Epithelial cell of prostate (primary cell): ENCODE data around the gene BCL2L13.
"Not testable (repeated sequence)": the region's sequence is repeated elsewhere in the genome, so short reads cannot be mapped to it uniquely, and the experiment has no call there.

Experiments used
- DNase-seq: peaks from one replicate; pipeline ENCODE4 v3.0.0-alpha.2; 2011; ENCODE audit warnings: low read depth, low spot score
- H3K27ac ChIP-seq: fragments of 450-650 bp; 2 replicates; pipeline ENCODE4 v1.5.1; 2017; ENCODE audit warnings: mild to moderate bottlenecking

BCL2L13 gene

DNA sequence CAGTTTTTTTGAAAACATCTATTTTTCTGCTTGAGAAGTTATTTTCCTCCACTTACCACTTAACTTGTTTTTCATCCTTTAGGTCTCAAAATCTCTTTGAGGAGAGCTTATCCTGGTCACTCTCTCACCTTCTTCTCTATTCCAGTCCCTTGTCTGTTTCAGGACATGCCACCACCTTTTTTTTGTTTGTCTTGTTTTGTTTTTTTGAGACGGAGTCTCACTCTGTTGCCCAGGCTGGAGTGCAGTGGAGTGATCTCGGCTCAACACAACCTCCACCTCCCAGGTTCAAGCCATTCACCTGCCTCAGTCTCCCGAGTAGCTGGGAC lies 4.6 kb upstream of the BCL2L13 start:
- peak overlapping the region; percentile 96 for H3K27ac ChIP-seq
- no peak for DNase-seq

DNA sequence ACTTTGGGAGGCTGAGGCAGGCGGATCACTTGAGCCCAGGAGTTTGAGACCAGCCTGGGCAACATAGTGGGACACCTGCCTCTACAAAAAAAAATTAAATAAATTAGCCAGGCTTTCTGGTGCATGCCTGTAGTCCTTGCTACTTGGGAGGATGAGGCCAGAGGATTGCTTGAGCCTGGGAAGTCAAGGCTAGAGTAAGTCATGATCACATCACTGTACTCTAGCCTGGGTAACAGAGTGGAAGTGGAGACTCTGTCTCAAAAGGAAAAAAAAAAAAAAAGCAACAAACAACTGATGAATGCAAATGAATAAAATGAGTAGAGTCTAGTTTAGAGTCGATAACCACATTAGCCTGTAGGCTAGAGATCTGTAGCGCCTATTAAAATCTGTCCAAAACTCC lies 3.9 kb upstream of the BCL2L13 start:
- no peak for DNase-seq

DNA sequence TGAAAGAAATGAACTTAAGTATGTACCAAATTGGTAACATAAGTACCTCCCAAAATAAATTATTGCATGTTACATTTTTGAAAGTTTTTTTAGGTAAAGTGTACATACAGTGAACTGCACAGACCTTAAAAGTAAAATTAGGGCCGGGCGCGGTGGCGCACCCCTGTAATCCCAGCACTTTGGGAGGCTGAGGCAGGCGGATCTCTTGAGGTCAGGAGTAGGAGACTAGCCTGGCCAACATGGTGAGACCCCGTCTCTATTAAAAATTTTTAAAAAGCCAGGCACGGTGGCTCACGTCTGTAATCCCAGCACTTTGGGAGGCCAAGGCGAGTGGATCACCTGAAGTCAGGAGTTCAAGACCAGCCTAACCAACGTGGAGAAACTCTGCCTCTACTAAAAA lies 1.7 kb upstream of the BCL2L13 start:
- H3K27ac ChIP-seq = peak overlapping the region; percentile 98
- not testable (repeated sequence) for DNase-seq

More for the DNA sequence above, 3.9 kb upstream of the BCL2L13 start:
- H3K27ac ChIP-seq = peak overlapping the region; percentile 96

DNA sequence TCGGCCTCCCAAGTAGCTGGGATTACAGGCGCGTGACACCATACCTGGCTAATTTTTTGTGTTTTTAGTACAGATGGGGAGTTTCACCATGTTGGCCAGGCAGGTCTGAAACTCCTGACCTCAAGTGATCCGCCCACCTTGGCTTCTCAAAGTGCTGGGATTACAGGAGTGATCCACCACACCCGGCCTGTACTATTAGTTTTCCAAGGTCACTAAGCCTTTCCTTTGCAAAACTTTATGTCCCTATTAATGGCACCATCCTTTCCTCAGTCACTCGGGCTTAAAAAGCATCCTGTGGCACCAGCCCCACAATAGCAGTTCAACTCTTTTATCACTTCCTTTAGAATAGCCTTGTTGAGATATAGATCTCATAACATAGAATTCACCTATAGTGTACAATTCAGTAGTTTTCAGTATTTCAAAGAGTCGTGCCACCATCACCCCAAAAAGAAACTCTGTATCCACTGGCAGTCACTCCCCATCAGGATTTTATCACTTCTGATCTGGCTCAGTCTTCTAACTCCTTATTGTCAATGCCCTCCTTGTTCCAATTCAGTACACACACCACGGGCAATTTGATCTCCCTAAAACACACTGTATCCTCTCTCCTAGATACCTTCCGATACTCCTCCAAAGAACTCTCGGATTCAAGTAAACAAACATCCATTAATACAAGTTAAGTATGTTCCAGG lies 921 bp upstream of the BCL2L13 start:
- peak overlapping the region; percentile 98 for H3K27ac ChIP-seq
- DNase-seq = no peak

- H3K27ac ChIP-seq = peak overlapping the region; percentile 98
- no peak for DNase-seq
Measured at GRCh38 chr22:17638182-17638431, 450 bp upstream of the BCL2L13 start.

- DNase-seq = no peak
- peak overlapping the region; percentile 98 for H3K27ac ChIP-seq
Measured at GRCh38 chr22:17639247-17639741, 737 bp downstream of the BCL2L13 start.

- no peak overlapping the region for H3K27ac ChIP-seq
- DNase-seq = no peak
Measured at GRCh38 chr22:17641269-17641668, 2.7 kb downstream of the BCL2L13 start.

DNA sequence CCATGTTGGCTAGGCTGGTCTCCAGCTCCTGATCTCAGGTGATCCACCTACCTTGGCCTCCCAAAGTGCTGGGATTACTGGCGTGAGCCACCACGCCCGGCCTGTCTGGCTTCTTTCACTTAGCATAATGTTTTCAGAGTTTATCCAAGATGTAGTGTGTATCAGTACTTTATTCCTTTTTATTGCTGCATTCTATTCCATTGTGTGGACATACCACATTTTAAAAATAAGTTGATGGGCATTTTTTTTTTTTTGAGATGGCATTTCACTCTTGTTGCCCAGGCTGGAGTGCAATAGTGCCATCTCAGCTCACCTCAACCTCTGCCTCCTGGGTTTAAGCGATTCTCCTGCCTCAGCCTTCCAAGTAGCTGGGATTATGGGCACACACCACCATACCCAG lies 3.8 kb downstream of the BCL2L13 start:
- not testable (repeated sequence) for DNase-seq, H3K27ac ChIP-seq

DNA sequence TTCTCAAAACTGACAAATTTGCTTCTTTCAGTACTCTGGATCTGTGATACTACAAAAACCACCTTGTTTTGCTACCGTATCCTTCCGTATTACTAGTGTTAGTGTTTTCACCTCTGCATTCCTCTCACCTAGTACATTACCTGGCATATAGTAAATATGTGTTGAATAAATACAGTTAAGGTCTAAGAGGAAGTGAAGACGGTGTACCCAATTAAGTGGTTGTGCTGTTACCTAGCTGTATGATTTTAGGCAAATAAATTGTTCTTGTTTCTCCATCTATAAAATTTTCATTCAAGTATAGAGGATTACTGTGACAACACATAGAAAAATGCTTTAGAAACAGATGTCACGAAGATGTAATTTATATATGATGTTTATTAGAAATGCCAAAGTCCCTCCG lies 8.9 kb downstream of the BCL2L13 start:
- H3K27ac ChIP-seq = no peak overlapping the region
- DNase-seq = no peak

DNA sequence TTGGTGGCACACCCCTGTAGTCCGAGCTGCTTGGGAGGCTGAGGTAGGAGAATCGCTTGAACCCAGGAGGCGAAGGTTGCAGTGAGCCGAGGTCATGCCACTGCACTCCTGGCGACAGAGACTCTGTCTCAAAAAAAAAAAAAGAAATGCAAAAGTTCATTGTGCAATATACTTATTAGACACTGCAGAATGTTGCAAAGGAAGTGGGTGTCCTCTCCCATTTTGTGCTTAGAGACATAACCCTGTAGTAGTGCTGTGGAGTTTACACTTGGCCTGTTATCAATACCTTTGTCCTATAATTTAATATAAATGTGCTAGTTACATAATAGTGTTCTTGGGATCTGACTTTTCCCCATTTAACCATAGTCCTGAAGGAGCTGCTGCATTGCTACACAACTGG lies 9.4 kb downstream of the BCL2L13 start:
- no peak for DNase-seq
- H3K27ac ChIP-seq = peak overlapping the region; percentile 30

DNA sequence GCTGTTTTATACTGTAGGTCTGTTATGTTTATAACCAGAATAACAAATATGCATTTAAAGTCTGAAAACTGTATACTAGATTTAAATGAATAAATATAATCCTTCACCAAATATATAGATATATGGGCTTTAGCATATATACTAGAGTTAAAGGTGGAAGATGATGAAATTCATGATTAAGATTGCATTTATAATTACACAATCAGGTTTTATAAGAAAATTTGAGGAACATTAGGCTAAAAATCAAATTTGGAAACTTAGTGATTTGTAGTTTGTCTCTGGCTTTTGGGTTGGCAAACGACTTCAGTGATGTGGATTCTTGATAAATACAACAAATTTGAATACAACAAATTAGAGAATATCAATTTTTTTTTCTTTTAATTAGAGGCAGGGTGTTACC lies 10.0 kb downstream of the BCL2L13 start:
- H3K27ac ChIP-seq = peak overlapping the region; percentile 30
- DNase-seq = no peak

DNA sequence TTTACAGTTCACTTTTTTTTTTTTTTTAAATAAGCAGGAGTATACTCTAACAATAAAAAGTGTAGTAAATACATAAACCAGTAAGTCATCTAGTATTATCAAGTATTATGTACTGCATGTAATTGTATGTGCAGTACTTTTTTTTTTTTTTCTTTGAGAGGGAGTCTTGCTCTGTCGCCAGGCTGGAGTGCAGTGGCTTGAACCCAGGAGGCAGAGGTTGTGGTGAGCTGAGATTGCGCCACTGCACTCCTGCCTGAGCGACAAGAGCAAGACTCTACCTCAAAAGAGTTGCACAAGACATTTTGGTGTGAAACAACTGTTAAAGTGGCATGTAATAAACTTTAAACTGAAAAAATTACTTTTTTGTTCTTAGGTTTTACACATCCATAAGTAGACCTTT lies 16.7 kb downstream of the BCL2L13 start:
- H3K27ac ChIP-seq = no peak overlapping the region
- DNase-seq = no peak

DNA sequence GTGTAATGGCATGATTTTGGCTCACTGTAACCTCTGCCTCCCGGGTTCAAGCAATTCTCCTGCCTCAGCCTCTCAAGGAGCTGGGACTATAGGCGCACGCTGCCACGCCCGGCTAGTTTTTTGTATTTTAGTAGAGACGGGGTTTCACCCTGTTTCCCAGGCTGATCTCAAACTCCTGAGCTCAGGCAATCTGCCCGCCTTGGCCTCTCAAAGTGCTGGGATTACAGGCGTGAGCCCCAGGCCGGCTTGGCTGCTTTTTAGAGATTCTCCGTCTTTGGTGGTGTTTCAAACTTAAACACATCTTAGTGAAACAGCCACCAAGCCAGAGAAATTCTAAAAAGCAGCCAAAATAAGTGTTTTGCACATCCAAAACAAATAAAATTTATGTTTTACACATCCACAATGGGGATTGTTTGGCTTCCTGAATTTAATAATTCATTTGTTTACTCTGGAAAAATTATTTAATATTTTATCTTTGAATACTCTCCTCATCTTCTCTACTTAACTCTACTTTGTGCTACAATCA lies 18.4 kb downstream of the BCL2L13 start:
- H3K27ac ChIP-seq = no peak overlapping the region
- no peak for DNase-seq

- no peak for DNase-seq
- H3K27ac ChIP-seq = no peak overlapping the region
Measured at GRCh38 chr22:17664414-17665055, 26.0 kb downstream of the BCL2L13 start.

DNA sequence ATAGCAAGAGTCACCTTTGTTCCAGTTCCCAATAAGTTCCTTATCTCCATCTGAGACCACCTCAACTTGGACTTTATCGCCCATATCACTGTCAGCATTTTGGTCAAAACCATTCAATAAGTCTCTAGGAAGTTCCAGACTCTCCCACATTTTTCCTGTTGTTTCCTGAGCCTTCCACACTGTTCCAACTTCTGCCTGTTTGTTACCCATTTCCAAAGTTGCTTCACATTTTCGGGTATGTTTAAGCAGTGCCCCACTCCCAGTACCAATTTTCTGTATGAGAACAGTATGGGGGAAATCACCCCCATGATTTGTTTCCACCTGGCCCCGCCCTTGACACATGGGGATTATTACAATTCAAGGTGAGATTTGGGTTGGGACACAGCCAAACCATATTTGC lies 26.7 kb downstream of the BCL2L13 start:
- DNase-seq = no peak
- no peak overlapping the region for H3K27ac ChIP-seq

DNA sequence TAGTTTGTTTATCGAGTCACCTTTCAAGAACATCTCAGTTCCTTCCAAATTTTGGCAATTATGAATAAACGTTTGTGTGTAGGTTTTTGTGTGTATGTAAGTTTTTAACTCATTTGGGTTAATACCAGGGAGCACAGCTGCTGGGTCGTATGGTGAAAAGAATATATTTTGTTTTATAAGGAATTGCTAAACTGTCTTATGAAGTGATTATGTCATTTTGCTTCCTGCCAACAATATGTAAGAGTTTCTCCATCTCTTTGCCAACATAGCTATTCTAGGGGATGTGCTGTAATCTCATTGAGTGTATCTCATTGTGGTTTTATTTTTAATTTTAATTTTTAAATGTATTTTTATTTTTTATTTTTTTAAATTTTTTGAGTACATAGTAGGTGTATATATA lies 27.3 kb downstream of the BCL2L13 start:
- DNase-seq = no peak
- H3K27ac ChIP-seq = no peak overlapping the region

GRCh38 chr22:17671521-17672092 lies 33.0 kb downstream of the BCL2L13 start:
- DNase-seq = not testable (repeated sequence)
- peak overlapping the region; percentile 42 for H3K27ac ChIP-seq

DNA sequence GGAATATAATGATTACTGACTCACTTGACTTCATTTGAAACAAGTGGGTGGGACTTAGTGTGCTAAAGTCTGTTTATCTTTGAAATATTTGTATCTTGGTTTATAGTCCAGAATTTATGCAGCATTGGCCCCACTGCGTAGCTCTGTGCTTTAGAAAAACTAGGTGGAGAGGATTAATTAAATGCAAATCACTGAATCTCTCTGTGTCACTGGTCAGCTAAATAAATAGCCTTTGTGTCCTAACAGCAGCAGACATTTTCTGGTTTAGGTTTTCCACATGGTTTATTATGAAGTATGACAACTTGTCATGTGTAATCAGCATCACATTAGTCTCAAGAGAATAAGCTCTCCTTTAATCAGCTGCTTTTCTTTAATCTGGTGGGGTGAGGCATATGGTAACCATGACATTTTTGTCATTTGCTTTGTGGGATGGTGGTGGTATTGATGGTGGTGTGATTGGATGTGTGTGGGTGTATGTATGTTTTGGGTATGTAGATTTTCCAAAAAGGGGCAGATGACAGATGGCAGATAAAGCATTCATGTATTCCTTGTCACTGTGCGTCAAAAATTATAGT lies 33.9 kb downstream of the BCL2L13 start:
- peak overlapping the region; percentile 42 for H3K27ac ChIP-seq
- no peak for DNase-seq

DNA sequence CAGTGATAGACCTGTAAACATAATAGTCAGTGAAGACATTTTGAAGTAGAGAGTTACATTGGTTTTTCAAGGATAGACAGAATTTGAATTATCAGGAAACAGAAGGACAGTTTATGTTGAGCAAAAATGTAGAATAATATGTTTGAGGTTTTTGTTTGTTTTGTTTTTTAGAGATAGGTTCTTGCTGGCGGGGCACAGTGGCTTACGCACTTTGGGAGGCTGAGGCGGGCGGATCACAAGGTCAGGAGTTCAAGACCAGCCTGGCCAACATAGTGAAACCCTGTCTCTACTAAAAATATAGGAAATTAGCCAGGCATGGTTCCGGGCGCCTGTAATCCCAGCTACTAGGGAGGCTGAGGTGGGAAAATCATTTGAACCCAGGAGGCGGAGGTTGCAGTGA lies 35.6 kb downstream of the BCL2L13 start:
- DNase-seq = no peak
- no peak overlapping the region for H3K27ac ChIP-seq

GRCh38 chr22:17675584-17675983 lies 37.0 kb downstream of the BCL2L13 start:
- no peak overlapping the region for H3K27ac ChIP-seq
- DNase-seq = no peak

DNA sequence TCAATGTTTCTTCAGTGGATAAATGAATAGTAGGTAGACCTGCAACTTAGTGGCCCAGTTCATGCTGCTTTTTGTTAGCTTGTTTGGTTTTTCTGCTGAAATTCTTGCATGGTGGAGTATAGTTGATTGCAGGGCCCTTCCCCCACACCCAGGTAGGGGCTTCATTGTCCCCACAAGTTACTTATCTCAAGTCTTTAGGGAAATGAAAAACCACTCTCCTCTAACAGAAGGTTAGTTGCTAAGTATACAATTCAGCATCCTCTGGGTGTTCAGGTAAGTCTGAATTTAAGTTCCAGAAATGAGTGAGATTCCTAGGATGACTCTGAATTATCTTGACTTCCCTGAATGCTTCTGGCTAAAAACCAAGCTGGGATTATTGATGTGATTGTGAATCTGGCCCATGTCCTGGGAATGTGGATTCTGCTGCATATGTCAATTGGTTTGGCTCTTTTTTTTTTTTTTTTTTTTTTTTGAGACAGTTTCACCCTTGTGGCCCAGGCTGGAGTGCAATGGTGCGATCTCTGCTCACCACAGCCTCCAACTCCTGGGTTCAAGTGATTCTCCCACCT lies 40.3 kb downstream of the BCL2L13 start:
- no peak overlapping the region for H3K27ac ChIP-seq
- DNase-seq = no peak
